ENCODE data around the gene EXOC6. TPM values are rescaled to one million over a fixed set of nuclear protein-coding genes. Genes with fewer than 3 reads are reported as not detected.

The EXOC6 gene
- total RNA-seq, 2 experiments from 2014 or later = 8.0 to 9.4 TPM

DNA sequence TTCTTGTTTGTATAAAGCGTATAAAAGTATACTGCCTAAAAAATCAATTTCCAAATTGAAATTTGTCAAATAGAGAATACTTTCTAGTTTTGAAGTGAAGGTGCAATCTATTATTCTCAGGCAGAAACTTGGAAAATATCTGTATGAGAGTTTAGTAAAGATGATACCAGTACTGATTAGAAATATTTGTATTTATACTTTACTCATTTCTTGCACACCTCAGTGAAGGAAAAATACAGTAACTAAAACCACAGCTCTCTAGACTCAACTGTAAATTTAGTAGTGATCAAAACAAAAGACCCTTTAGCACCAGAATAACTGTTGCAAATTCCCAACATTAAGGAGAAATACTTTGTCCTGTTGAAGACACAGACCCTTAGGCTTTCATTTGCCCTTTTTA, 140.9 kb downstream of the EXOC6 start:
- Histone ChIP-seq H3K79me2 (ENCODE audit: insufficient read depth, low read depth, low read length) (no peaks in the 10 kb centered on the region), H3K36me3 (ENCODE audit: insufficient read depth, low read length) (no peaks in the 10 kb centered on the region), H2AFZ (ENCODE audit: low read length) (no peak overlapping the region), H3K4me2 (ENCODE audit: low read length) (no peak overlapping the region), H3K4me3 (ENCODE audit: low read depth, low read length, poor library complexity, severe bottlenecking) (no peak overlapping the region), H3K9me3 (ENCODE audit: low read length) (no peaks in the 10 kb centered on the region), H3K9me2 (ENCODE audit: insufficient read depth, low read length) (no peaks in the 10 kb centered on the region), H4K20me1 (ENCODE audit: insufficient read depth, low read length) (no peaks in the 10 kb centered on the region), H3K27ac (ENCODE audit: low read depth, low read length, poor library complexity, severe bottlenecking) (no peak overlapping the region), H3K4me1 (ENCODE audit: insufficient read depth, low read length, poor library complexity, severe bottlenecking) (no peaks in the 10 kb centered on the region)
- ChIA-PET POLR2A (interaction anchor here (0.6 kb wide), 1 partner anchor 65 kb away, joined by 3 read pairs; no protein-coding TSS in a partner anchor), CTCF (ENCODE audit: unreplicated experiment) (no interaction called here)
- intact Hi-C loops (cut with micrococcal nuclease; ENCODE audit: unreplicated experiment) = no loop called here
- no peak for TF ChIP-seq EZH2phosphoT487 (IDR thresholded peaks at IDR 0.05; ENCODE audit: borderline replicate concordance, low read depth, low read length)
- TF ChIP-seq, protein P1, sequence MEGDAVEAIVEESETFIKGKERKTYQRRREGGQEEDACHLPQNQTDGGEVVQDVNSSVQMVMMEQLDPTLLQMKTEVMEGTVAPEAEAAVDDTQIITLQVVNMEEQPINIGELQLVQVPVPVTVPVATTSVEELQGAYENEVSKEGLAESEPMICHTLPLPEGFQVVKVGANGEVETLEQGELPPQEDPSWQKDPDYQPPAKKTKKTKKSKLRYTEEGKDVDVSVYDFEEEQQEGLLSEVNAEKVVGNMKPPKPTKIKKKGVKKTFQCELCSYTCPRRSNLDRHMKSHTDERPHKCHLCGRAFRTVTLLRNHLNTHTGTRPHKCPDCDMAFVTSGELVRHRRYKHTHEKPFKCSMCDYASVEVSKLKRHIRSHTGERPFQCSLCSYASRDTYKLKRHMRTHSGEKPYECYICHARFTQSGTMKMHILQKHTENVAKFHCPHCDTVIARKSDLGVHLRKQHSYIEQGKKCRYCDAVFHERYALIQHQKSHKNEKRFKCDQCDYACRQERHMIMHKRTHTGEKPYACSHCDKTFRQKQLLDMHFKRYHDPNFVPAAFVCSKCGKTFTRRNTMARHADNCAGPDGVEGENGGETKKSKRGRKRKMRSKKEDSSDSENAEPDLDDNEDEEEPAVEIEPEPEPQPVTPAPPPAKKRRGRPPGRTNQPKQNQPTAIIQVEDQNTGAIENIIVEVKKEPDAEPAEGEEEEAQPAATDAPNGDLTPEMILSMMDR (conservative IDR thresholded peaks at IDR 0.05; ENCODE audit: low read length) = no peak
- DNase-seq (ENCODE audit: low spot score) = no peak
- BruUV-seq (replicated peaks) = no TSS peak

DNA sequence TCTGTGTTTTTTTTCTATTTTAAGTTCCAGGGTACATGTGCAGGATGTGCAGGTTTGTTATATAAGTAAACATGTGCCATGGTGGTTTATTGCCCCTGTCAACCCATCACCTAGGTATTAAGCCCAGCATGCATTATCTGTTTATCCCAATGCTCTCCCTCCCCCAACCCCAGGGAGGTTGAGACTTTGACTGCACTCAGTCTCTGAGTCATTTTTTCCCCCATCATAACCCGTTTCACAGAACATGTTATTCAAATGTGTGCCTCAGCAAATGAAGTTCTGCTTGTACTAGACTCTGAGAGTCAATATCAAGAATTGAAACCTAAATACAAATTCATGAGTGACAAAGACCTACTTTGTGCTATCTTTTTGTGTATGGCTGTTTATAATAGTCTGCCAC, 142.3 kb downstream of the EXOC6 start:
- TF ChIP-seq, protein P1 (conservative IDR thresholded peaks at IDR 0.05; ENCODE audit: low read length) = no peak
- no peak for TF ChIP-seq EZH2phosphoT487 (IDR thresholded peaks at IDR 0.05; ENCODE audit: borderline replicate concordance, low read depth, low read length)
- Histone ChIP-seq H4K20me1 (ENCODE audit: insufficient read depth, low read length) (no peaks in the 10 kb centered on the region), H3K4me1 (ENCODE audit: insufficient read depth, low read length, poor library complexity, severe bottlenecking) (no peaks in the 10 kb centered on the region), H3K79me2 (ENCODE audit: insufficient read depth, low read depth, low read length) (no peaks in the 10 kb centered on the region), H3K9me2 (ENCODE audit: insufficient read depth, low read length) (no peaks in the 10 kb centered on the region), H3K9me3 (ENCODE audit: low read length) (no peaks in the 10 kb centered on the region), H3K36me3 (ENCODE audit: insufficient read depth, low read length) (no peaks in the 10 kb centered on the region), H3K27ac (ENCODE audit: low read depth, low read length, poor library complexity, severe bottlenecking) (no peak overlapping the region), H2AFZ (ENCODE audit: low read length) (no peak overlapping the region), H3K4me3 (ENCODE audit: low read depth, low read length, poor library complexity, severe bottlenecking) (no peak overlapping the region), H3K4me2 (ENCODE audit: low read length) (no peak overlapping the region)
- BruUV-seq (replicated peaks) = no TSS peak
- ChIA-PET POLR2A (interaction anchor here (0.7 kb wide), 2 partner anchors 53 to 250 kb away, joined by 3 to 5 read pairs; no protein-coding TSS in a partner anchor), CTCF (ENCODE audit: unreplicated experiment) (no interaction called here)
- no peak for DNase-seq (ENCODE audit: low spot score)
- intact Hi-C loops (cut with micrococcal nuclease; ENCODE audit: unreplicated experiment) = no loop called here

DNA sequence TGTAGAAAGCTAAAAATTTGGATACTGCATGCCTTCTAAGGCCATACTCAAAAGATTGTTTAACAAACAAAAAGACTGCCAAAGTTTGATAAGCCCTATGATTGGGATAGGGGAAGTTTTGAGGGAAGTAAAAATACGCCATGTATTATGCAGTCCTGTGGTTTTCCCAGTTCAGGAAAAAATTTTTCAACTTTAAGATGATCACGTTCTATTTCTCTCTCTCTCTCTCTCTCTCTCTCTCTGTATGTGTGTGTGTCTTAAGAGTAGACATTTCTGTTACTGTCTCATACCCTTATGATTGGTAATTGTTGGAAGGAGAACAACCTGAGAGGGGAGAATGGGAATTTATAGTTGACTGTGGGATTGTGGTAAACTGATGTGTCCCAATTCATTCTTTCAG, 143.2 kb downstream of the EXOC6 start:
- ChIA-PET CTCF (ENCODE audit: unreplicated experiment) (no interaction called here), POLR2A (no interaction called here)
- no peak for TF ChIP-seq EZH2phosphoT487 (IDR thresholded peaks at IDR 0.05; ENCODE audit: borderline replicate concordance, low read depth, low read length)
- TF ChIP-seq, protein P1 (conservative IDR thresholded peaks at IDR 0.05; ENCODE audit: low read length) = no peak
- intact Hi-C loops (cut with micrococcal nuclease; ENCODE audit: unreplicated experiment) = no loop called here
- Histone ChIP-seq H3K9me2 (ENCODE audit: insufficient read depth, low read length) (no peaks in the 10 kb centered on the region), H4K20me1 (ENCODE audit: insufficient read depth, low read length) (no peaks in the 10 kb centered on the region), H3K4me2 (ENCODE audit: low read length) (no peak overlapping the region), H3K4me3 (ENCODE audit: low read depth, low read length, poor library complexity, severe bottlenecking) (no peak overlapping the region), H3K9me3 (ENCODE audit: low read length) (no peaks in the 10 kb centered on the region), H2AFZ (ENCODE audit: low read length) (no peak overlapping the region), H3K4me1 (ENCODE audit: insufficient read depth, low read length, poor library complexity, severe bottlenecking) (no peaks in the 10 kb centered on the region), H3K36me3 (ENCODE audit: insufficient read depth, low read length) (no peaks in the 10 kb centered on the region), H3K79me2 (ENCODE audit: insufficient read depth, low read depth, low read length) (no peaks in the 10 kb centered on the region), H3K27ac (ENCODE audit: low read depth, low read length, poor library complexity, severe bottlenecking) (no peak overlapping the region)
- BruUV-seq (replicated peaks) = no TSS peak
- DNase-seq (ENCODE audit: low spot score) = no peak
